Parathyroid adenoma (tissue), 2 donors: ENCODE results near the gene CHCHD3.

Source experiments
- H2AFZ ChIP-seq: fragments of 300-600 bp; sonication (generic); one replicate; pipeline ENCODE4 v1.7.0; 2017; ENCODE audit warnings: antibody characterized with exemption, mild to moderate bottlenecking
- H3K27ac ChIP-seq: fragments of 300-600 bp; sonication (generic); one replicate; pipeline ENCODE4 v1.7.0; 2017
- H3K27me3 ChIP-seq: fragments of 300-600 bp; sonication (generic); one replicate; pipeline ENCODE4 v1.7.0; 2017; ENCODE audit warnings: low read length; ENCODE audit not compliant: control insufficient read depth, insufficient read depth
- H3K36me3 ChIP-seq: fragments of 300-600 bp; sonication (generic); one replicate; pipeline ENCODE4 v1.7.0; 2017; ENCODE audit warnings: low read length; ENCODE audit not compliant: control insufficient read depth, insufficient read depth
- H3K4me1 ChIP-seq: fragments of 300-600 bp; sonication (generic); one replicate; pipeline ENCODE4 v1.7.0; 2017; ENCODE audit warnings: control low read depth
- H3K4me2 ChIP-seq: fragments of 300-600 bp; sonication (generic); one replicate; pipeline ENCODE4 v1.7.0; 2017; ENCODE audit warnings: low read length
- H3K4me3 ChIP-seq: fragments of 300-600 bp; sonication (generic); one replicate; pipeline ENCODE4 v1.7.0; 2017; ENCODE audit warnings: low read depth, low read length
- H3K79me2 ChIP-seq: fragments of 300-600 bp; sonication (generic); one replicate; pipeline ENCODE4 v1.7.0; 2017; ENCODE audit warnings: control low read depth
- H3K9ac ChIP-seq: fragments of 300-600 bp; sonication (generic); one replicate; pipeline ENCODE4 v1.7.0; 2017; ENCODE audit warnings: mild to moderate bottlenecking
- H3K9me3 ChIP-seq: fragments of 300-600 bp; sonication (generic); one replicate; pipeline ENCODE4 v1.7.0; 2017; ENCODE audit warnings: low read length; ENCODE audit not compliant: control insufficient read depth
- TF ChIP-seq, protein P1 (sequence below): fragments of 300-600 bp; sonication (generic); IDR thresholded peaks from one replicate; pipeline ENCODE4 v1.7.0; 2017; ENCODE audit warnings: antibody characterized with exemption, mild to moderate bottlenecking
- donor health status: primary hyperparathyroidism.

The CHCHD3 gene

DNA sequence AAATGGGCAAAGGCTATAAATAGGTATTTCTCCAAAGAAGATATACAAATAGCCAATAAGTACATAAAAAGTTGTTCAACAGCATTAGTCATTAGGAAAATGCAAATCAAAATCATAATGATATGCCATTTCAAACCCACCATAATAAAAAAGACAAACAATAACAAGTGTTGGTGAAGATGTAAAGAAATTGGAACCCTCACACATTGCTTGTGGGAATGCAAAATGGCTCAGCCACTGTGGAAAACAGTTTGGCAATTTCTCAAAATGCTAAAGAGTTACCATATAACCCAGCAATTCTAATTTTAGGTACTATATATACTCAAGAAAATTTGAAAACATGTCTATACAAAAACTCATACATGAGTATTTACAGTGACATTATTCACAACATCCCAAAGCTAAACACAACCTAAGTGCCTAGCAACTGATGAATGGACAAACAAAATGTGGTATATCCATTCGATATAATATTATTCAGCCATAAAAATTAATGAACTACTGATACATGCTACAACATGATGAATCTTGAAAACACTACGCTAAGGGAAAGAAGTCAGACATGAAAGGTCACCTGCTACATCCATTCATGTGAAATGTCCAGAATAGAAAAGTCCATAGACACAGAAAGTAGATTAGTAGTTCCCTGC lies 55.6 kb downstream of the CHCHD3 start:
- Histone ChIP-seq H3K9me3 (no peaks in the 10 kb centered on the region), H3K36me3 (no peaks in the 10 kb centered on the region), H3K4me2 (no peak overlapping the region), H3K9ac (no peak overlapping the region), H3K4me3 (no peak overlapping the region), H3K79me2 (peaks cover 5% of the 10 kb centered on the region), H3K4me1 (no peaks in the 10 kb centered on the region), H2AFZ (no peak overlapping the region), H3K27me3 (no peaks in the 10 kb centered on the region), H3K27ac (no peak overlapping the region)
- TF ChIP-seq, protein P1, sequence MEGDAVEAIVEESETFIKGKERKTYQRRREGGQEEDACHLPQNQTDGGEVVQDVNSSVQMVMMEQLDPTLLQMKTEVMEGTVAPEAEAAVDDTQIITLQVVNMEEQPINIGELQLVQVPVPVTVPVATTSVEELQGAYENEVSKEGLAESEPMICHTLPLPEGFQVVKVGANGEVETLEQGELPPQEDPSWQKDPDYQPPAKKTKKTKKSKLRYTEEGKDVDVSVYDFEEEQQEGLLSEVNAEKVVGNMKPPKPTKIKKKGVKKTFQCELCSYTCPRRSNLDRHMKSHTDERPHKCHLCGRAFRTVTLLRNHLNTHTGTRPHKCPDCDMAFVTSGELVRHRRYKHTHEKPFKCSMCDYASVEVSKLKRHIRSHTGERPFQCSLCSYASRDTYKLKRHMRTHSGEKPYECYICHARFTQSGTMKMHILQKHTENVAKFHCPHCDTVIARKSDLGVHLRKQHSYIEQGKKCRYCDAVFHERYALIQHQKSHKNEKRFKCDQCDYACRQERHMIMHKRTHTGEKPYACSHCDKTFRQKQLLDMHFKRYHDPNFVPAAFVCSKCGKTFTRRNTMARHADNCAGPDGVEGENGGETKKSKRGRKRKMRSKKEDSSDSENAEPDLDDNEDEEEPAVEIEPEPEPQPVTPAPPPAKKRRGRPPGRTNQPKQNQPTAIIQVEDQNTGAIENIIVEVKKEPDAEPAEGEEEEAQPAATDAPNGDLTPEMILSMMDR: no peak

DNA sequence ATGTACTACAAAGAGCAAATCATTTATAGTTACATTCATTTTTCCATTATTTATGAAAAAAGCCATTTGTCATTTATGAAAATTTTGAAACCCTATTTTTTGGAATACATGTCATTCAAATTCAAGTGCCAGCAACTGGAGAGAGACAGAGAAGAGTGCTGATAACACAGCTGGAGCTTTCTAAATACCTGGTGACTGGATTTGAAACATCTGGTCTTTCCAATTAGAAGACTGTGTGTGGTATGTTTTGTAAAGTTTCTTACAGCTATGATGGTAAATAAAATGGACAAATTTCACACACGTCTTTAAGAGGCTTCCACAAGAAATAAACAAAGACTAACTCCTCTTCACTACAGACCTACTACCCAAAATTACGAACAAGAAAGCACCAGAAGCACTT lies 56.8 kb downstream of the CHCHD3 start:
- no peaks in the 10 kb centered on the region for H3K27me3 ChIP-seq
- no peak overlapping the region for H2AFZ ChIP-seq
- H3K9ac ChIP-seq: no peak overlapping the region
- no peak overlapping the region for H3K27ac ChIP-seq
- no peak overlapping the region for H3K4me2 ChIP-seq
- no peak overlapping the region for H3K4me3 ChIP-seq
- no peaks in the 10 kb centered on the region for H3K9me3 ChIP-seq
- no peaks in the 10 kb centered on the region for H3K4me1 ChIP-seq
- peaks cover 8% of the 10 kb centered on the region for H3K79me2 ChIP-seq
- TF ChIP-seq, protein P1: no peak
- H3K36me3 ChIP-seq: no peaks in the 10 kb centered on the region

DNA sequence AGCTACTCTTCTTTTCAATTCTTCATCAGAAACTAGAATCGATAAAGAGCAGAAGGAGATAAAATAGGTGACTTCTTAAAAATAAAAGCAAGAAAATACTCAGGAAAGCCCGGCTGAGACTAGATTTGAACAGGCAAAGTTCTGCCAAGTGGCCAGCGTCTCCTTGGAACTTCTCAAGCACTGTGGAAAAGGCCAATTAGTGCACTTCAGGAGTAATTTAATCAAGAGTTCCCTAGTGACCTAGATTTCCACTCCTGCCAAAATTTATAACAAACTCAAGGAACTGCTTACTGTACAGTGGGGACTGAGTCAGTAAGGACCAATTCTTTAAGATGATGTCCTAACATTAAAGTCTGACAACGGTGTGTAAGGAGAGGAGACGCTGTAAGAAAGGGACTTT lies 57.3 kb downstream of the CHCHD3 start:
- Histone ChIP-seq H3K9me3 (no peaks in the 10 kb centered on the region), H3K27me3 (no peaks in the 10 kb centered on the region), H3K4me3 (no peak overlapping the region), H3K4me1 (no peaks in the 10 kb centered on the region), H3K4me2 (no peak overlapping the region), H3K36me3 (no peaks in the 10 kb centered on the region), H2AFZ (no peak overlapping the region), H3K9ac (no peak overlapping the region), H3K79me2 (peaks cover 8% of the 10 kb centered on the region), H3K27ac (no peak overlapping the region)
- TF ChIP-seq, protein P1: no peak

DNA sequence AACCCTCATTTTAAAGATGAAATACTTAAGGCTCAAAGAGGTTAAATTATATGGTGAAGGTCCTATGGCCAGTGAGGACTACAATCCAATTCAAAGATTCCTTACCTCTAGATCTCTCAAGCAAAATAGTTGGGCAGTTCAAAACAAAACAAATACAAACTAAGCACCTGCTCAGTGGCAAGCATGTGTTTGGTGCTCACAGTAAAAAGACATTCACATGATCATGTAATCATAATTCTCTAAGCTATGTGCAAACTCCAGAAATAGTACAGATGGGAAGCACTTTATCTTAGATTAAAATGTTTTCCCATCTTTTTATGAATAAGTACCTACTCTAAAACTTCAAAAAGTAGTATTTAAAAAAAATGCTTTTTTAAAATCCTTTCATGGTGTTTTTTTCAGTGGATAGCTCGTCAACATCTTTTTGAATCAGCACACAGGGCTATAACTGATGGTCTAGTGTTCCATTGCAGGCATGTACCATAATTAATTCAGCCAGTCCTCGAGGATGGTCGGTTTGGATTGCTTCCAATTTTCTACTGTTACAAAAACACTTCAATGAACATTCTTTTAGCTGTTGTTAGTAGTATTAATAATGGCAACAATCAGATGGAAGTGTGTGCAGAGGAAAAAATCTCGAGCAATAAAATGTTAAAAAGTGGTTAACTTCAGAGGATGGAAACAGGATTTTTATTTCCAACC lies 58.4 kb downstream of the CHCHD3 start:
- H3K27me3 ChIP-seq: no peaks in the 10 kb centered on the region
- no peaks in the 10 kb centered on the region for H3K4me1 ChIP-seq
- peaks cover 8% of the 10 kb centered on the region for H3K79me2 ChIP-seq
- no peaks in the 10 kb centered on the region for H3K36me3 ChIP-seq
- no peak overlapping the region for H3K9ac ChIP-seq
- H2AFZ ChIP-seq: no peak overlapping the region
- no peak overlapping the region for H3K4me3 ChIP-seq
- H3K9me3 ChIP-seq: no peaks in the 10 kb centered on the region
- TF ChIP-seq, protein P1: no peak
- no peak overlapping the region for H3K27ac ChIP-seq
- no peak overlapping the region for H3K4me2 ChIP-seq

GRCh38 chr7:133022661-133023060 lies 59.2 kb downstream of the CHCHD3 start:
- TF ChIP-seq, protein P1: no peak
- Histone ChIP-seq H3K27me3 (no peaks in the 10 kb centered on the region), H3K4me1 (no peaks in the 10 kb centered on the region), H3K4me3 (no peak overlapping the region), H3K9ac (no peak overlapping the region), H2AFZ (no peak overlapping the region), H3K4me2 (no peak overlapping the region), H3K9me3 (no peaks in the 10 kb centered on the region), H3K36me3 (no peaks in the 10 kb centered on the region), H3K27ac (no peak overlapping the region), H3K79me2 (peaks cover 8% of the 10 kb centered on the region)
